GM13977 (cell line): Measurements from ENCODE around the gene INTS14.

ENCODE experiments used
- DNase-seq: peaks from one replicate; pipeline ENCODE4 v3.0.0; 2012; ENCODE audit warnings: low spot score
- CTCF ChIP-seq: IDR thresholded peaks from 2 replicates; pipeline ENCODE4 v1.5.1; 2012; ENCODE audit warnings: mild to moderate bottlenecking, control low read depth; ENCODE audit not compliant: insufficient read depth; ENCODE audit errors: extremely low read depth, missing control alignments
- in situ Hi-C: fragments of 300-500 bp; cut with MboI; formaldehyde crosslinking; loops from one replicate; pipeline ENCODE4 v1.12.0; 2022; ENCODE audit warnings: low sequenced_read_pairs, low pct_unique_long_range_greater_than_20kb, mixed read lengths, inconsistent platforms; ENCODE audit not compliant: unreplicated experiment

Gene INTS14

DNA sequence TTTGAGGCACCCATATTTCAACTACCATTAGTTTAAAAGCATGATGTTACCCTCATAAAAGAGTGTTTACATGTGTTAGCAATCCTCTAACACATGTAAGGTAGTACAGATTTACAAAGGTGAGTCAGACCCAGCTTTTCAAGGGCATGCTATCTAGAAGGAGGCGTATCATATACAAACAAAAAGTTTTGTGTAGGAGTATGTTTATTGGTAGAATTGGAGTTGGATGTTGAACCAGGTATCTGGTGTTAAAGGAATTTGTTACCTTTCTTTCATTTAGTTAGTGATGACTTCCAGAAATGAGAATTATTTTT lies 78.2 kb downstream of the INTS14 start:
- DNase-seq, result no peak
- in situ Hi-C loops, result no loop called here
- TF ChIP-seq CTCF, result no peak

GRCh38 chr15:65530318-65531111 lies 80.4 kb downstream of the INTS14 start, which contains the start of gene HACD3:
TSS of gene HACD3 (plus strand) at chr15:65530463. CDS start at chr15:65530632, 169 bp downstream.
- in situ Hi-C loops, result no loop called here
- peak; percentile 96 for DNase-seq
- no peak for TF ChIP-seq CTCF

- no peak for TF ChIP-seq CTCF
- in situ Hi-C loops, result no loop called here
- DNase-seq, result no peak
Observed at GRCh38 chr15:65529762-65530317, 81.1 kb downstream of the INTS14 start.
